A673 (cell line): ENCODE measurements around the gene DYNLT2. TPM values are rescaled to one million over a fixed set of nuclear protein-coding genes. Genes with fewer than 3 reads are reported as not detected.

Experiments used
- BruUV-seq: library from RNA; stranded (reverse); fragments of 400-500 nt; replicated peaks from 2 replicates; lab custom pipeline; 2021; lab: Mats Ljungman, UMichigan
- CTCF ChIA-PET: fragments of 300-600 bp; sonication (Branson Sonifier 250); formaldehyde crosslinking; loops from one replicate; lab custom pipeline; 2022; ENCODE audit warnings: antibody characterized with exemption; lab: Charles Lee
- POLR2A ChIA-PET: fragments of 300-600 bp; sonication (Branson Sonifier 250); formaldehyde crosslinking; loops from one replicate; lab custom pipeline; 2022; ENCODE audit warnings: antibody characterized with exemption; ENCODE audit not compliant: low non-redundant PET; lab: Charles Lee
- DNase-seq: peaks from one replicate; pipeline ENCODE4 v3.0.0-alpha.2; 2015; ENCODE audit warnings: low spot score
- H3K27ac ChIP-seq: fragments of 200-600 bp; sonication (generic); 2 replicates; pipeline ENCODE4 v1.5.1; 2016; ENCODE audit warnings: mixed run types, low read depth, mild to moderate bottlenecking, mixed read lengths, antibody characterized with exemption, low read length; ENCODE audit not compliant: poor library complexity, severe bottlenecking
- H3K27me3 ChIP-seq: fragments of 200-600 bp; sonication (generic); replicated peaks from 2 replicates; pipeline ENCODE4 v1.6.1; 2017; ENCODE audit warnings: mixed run types, low read depth, mild to moderate bottlenecking, mixed read lengths, antibody characterized with exemption, low read length; ENCODE audit not compliant: insufficient read depth, poor library complexity
- H3K36me3 ChIP-seq: fragments of 200-600 bp; sonication (generic); 2 replicates; pipeline ENCODE4 v1.6.1; 2016; ENCODE audit warnings: mixed run types, mild to moderate bottlenecking, mixed read lengths, antibody characterized with exemption, low read length; ENCODE audit not compliant: insufficient read depth, poor library complexity, severe bottlenecking
- H3K4me1 ChIP-seq: fragments of 200-600 bp; sonication (generic); 2 replicates; pipeline ENCODE4 v1.6.1; 2017; ENCODE audit warnings: mixed run types, mild to moderate bottlenecking, mixed read lengths, antibody characterized with exemption, low read length; ENCODE audit not compliant: insufficient read depth, poor library complexity, severe bottlenecking
- H3K4me3 ChIP-seq: fragments of 200-600 bp; sonication (generic); 2 replicates; pipeline ENCODE4 v1.5.1; 2016; ENCODE audit warnings: low read depth, mixed run types, mild to moderate bottlenecking, mixed read lengths, low read length; ENCODE audit not compliant: poor library complexity, severe bottlenecking
- H3K9me3 ChIP-seq: fragments of 200-600 bp; sonication (generic); 2 replicates; pipeline ENCODE4 v1.6.1; 2016; ENCODE audit warnings: mixed run types, low read depth, mild to moderate bottlenecking, mixed read lengths, antibody characterized with exemption, low read length; ENCODE audit not compliant: poor library complexity, severe bottlenecking
- CTCF ChIP-seq: fragments of 300-800, 200-600 bp; sonication (generic); conservative IDR thresholded peaks from 2 replicates; pipeline ENCODE4 v1.5.1; 2017; ENCODE audit warnings: low read depth, mild to moderate bottlenecking, antibody characterized with exemption, low read length, moderate library complexity, mixed read lengths
- EZH2 ChIP-seq: fragments of 200-600 bp; sonication (generic); IDR thresholded peaks from 2 replicates; pipeline ENCODE4 v1.6.1; 2017; ENCODE audit warnings: borderline replicate concordance, low read depth, mild to moderate bottlenecking, mixed read lengths, antibody characterized with exemption, low read length; ENCODE audit not compliant: poor library complexity, severe bottlenecking
- intact Hi-C: fragments of 100-400 bp; cut with micrococcal nuclease; formaldehyde crosslinking; loops from one replicate; pipeline ENCODE4 v1.10.0; 2022; ENCODE audit not compliant: unreplicated experiment
- total RNA-seq: library from RNA; stranded (reverse); gene quantifications from 2 replicates; pipeline ENCODE4 v1.2.3, GENCODE V29; 2021

Gene DYNLT2
- total RNA-seq, 1 experiment from 2014 or later, result 2.4 TPM

- H3K4me3 ChIP-seq, result no peak overlapping the region
- no peak overlapping the region for H3K27ac ChIP-seq
- H3K4me1 ChIP-seq, result peaks cover 15% of the 10 kb centered on the region
- ChIA-PET CTCF (no interaction called here), POLR2A (no interaction called here)
- H3K9me3 ChIP-seq, result no peaks in the 10 kb centered on the region
- no TSS peak for BruUV-seq
- no peaks in the 10 kb centered on the region for H3K36me3 ChIP-seq
- intact Hi-C loops, result no loop called here
- no peak for TF ChIP-seq CTCF
- no peak for TF ChIP-seq EZH2
- no peak for DNase-seq
- no peaks in the 10 kb centered on the region for H3K27me3 ChIP-seq
Observed at GRCh38 chr6:169788809-169789145, 37.4 kb upstream of the DYNLT2 start.

- no peak overlapping the region for H3K4me3 ChIP-seq
- H3K4me1 ChIP-seq, result peaks cover 15% of the 10 kb centered on the region
- intact Hi-C loops, result no loop called here
- BruUV-seq, result no TSS peak
- ChIA-PET POLR2A (no interaction called here), CTCF (no interaction called here)
- TF ChIP-seq EZH2 (no peak), CTCF (no peak)
- no peaks in the 10 kb centered on the region for H3K9me3 ChIP-seq
- no peaks in the 10 kb centered on the region for H3K36me3 ChIP-seq
- H3K27ac ChIP-seq, result no peak overlapping the region
- DNase-seq, result no peak
- H3K27me3 ChIP-seq, result no peaks in the 10 kb centered on the region
Observed at GRCh38 chr6:169787797-169788196, 36.4 kb upstream of the DYNLT2 start.

DNA sequence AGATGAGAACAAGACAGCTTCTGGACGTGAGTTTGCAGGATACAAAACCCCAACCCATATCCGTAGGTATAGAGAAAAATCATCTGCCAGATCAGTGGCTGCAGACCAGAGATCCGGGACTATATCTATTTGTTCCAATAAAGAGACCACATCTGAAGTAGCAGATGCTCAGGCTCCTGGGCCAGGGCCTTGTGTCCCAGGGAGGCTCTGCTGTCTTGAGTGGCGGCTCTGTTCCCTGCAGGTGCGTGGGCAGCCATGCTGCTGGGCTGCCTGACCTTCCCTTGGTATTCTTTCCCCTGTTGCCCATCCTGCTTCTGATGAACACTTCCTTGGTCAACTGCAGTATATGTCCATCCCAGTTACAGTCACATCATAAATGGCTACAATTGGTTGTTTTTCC is 35.0 kb upstream of the DYNLT2 start:
- Histone ChIP-seq H3K27ac (no peak overlapping the region), H3K36me3 (no peaks in the 10 kb centered on the region), H3K9me3 (no peaks in the 10 kb centered on the region), H3K4me3 (no peak overlapping the region), H3K27me3 (no peaks in the 10 kb centered on the region), H3K4me1 (peaks cover 15% of the 10 kb centered on the region)
- POLR2A ChIA-PET, result no interaction called here
- intact Hi-C loops, result no loop called here
- no peak for DNase-seq
- no TSS peak for BruUV-seq
- CTCF ChIA-PET, result no interaction called here
- TF ChIP-seq CTCF (no peak), EZH2 (no peak)
